HG02798 (cell line): Measurements from ENCODE around the gene LRFN2.

Experiments used
- ATAC-seq: cut with Tn5 transposase; IDR thresholded peaks from one replicate; pipeline ENCODE4 v1.9.1; 2021; ENCODE audit warnings: mild to moderate bottlenecking; ENCODE audit not compliant: unreplicated experiment, poor library complexity

LRFN2 gene

DNA sequence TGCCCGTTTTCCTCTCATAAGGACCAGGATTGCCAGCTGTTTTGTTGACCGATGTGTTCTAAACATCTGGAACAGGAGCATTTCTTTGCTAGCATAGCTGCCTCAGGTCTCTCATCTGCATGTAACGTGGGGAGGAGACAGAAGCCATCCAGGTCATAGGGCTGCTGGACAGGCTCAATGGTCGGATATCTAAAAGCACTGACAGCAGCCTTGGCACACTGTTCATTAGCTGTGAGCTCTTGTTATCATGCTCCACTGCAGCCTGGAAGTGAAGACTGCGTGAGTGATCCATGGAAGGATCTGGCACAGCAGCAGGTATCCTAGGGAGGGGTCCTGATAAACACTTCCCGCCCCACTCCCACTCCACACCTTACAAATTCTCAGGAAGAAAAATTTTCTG is 175.3 kb downstream of the LRFN2 start:
- ATAC-seq, result no peak

DNA sequence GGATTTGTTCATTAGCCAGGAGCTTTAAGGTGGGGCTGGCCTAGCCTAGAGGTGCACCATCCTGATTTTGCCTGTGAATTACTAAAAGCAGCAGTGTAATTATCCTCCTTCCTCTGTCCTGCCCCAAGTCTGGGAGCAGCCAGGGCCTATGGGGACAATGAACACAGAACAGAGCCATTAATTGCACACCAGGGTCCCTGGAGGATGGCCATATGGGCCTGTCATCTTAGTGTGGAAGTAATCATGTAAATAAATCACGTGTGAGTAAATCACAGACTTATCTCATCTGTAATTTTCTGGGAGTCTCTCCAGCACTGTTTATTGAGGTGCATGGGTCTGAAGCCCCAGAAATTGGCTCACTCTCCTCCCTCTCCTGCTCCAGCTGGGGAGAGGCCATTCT is 176.3 kb downstream of the LRFN2 start:
- ATAC-seq, result no peak

DNA sequence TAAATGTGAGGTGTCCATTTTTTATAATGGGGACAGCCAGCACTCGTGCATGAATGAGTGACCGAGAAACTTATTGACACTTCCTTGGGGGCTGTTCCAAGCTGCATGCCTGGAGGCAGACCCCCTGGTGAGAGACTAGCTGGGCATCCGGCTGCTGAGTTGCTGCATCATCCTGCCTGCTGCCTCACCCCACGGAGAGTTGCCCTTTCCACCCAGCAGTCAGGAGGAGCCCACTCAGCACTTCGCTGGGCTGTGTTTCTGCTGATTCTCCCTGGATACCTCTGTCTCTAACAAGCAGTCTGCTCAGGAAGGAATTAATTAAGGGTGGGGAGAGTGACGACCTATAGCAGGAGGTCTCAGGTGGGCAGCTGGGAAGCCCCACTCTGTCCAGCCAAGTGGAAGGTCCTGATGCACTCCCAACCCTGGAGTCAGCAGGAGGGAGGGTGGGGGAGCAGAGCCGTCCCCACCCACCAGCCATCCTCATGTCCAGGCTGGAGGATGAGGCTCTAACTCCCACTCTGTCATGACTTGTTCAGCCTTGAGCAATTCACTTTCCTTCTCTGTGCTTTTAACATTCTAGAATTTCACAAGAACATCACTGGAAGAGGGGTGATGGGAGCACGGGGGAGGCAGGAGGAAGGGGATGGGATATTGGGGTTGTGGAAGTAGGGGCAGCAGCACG is 177.3 kb downstream of the LRFN2 start:
- ATAC-seq, result no peak

DNA sequence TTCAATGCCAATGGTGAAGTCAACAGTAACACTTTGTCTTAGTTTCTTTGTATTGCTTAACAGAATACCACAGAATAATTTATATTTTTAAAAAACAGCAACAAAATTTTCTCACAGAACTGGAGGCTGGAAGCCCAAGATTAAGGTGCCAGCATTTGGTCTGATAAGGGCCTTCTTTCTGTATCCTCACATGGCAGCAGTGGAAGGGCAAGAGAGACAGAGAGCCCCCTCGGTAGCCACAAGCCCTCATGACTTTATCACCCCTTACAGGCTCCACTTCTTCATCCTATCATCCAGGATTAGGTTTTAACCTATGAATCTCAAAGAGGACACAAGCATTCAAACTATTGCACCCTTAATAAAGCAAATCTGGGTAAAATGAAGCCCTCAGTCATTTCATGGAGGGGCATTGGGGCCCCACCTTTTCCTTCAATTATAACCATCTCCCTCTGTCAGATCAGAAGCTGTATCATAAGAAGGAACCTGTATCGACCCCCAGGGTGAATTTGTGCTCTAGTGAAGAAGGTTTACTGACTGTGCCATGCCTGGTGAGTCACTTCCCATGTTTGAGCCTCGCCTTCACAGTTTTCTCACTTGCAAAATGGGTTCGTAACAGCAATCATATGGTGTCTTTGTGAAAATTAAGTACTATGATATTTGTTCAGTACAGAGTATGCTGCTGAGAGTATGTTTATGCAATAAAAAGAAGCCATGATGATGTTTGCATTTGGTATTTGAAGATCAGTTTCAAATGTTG is 178.2 kb downstream of the LRFN2 start:
- no peak for ATAC-seq

DNA sequence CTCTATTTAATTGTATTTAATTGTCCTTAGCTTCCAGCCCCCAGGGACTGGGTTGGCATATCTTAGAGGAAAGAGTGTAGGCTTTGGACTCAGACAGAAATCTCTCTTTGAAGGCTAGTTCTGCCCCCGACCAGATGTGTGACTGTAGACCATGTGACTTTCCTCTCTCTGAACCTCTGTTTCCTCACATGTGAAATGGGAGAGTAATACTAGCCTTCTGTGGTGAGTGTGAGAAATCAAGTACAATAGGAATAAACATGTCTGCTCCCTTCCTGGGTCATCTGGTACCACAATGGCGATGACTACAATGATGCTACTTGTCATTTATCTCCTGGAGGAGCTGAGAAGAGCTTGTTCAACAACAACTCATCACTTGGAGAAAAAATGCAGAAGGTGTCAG is 179.9 kb downstream of the LRFN2 start:
- ATAC-seq, result no peak

DNA sequence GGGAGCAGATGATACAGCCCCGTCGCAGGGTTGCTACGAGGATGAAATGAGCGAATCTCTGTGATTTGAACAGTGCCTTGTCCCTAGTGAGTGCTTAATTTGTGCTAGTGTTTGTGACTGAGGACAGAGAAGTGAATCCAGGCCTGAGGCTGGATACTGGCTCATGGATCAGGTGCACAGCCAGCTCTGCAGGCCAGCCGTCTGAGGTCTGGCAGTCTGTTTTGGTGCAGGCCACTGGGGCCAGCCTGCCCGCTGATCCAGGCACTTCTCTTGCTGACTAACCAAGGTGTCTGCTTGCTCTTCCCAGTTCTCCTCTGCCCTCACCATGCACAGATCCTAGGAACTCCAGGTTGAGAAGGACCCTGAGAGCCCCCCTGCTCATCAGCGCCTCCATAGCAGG is 181.0 kb downstream of the LRFN2 start:
- no peak for ATAC-seq

DNA sequence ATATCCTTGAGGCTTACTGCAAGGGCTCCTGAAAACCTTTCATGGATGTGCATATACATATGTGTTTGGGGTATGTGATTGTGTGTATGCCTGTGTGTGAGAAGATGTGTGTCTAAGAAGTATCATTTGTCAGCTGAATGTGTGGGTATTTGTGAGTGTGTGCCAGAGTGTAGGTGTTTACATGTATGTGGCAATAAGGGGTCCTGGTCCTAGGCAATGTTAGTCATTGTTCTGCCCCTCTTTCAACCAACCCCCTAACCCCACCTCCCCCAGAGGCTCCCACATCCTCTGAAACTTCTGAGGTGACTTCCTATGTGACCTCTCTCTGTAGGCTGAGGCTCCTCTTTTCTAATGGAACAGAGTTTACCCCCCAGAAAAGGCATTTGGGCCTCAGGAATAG is 186.4 kb downstream of the LRFN2 start:
- ATAC-seq, result no peak

DNA sequence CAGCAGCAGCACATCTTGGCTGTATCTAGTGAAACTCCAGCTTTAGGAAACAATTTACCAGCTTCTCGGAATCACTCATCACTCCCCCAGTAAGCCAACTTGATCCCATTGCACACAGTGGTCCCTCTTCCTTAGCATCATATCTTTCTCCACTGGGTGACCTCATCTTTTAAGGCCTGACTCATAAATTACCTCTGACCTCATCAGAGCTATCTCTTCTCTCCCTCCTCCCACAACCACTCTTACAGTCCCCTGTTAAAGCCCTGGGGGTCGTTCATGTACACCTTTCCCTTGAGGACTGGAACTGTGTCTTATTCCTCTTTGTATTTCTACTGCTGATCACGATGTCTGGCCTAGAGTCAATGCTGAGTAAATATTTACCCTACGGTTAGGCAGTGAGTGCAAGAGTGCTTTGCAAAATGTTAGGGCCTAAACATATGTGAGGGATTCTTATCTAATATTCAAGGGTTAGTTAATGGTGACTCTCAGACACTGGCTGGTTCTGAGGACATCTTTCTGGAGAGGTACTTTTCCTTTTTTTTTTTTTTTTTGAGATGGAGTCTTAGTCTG is 187.2 kb downstream of the LRFN2 start:
- ATAC-seq, result no peak

DNA sequence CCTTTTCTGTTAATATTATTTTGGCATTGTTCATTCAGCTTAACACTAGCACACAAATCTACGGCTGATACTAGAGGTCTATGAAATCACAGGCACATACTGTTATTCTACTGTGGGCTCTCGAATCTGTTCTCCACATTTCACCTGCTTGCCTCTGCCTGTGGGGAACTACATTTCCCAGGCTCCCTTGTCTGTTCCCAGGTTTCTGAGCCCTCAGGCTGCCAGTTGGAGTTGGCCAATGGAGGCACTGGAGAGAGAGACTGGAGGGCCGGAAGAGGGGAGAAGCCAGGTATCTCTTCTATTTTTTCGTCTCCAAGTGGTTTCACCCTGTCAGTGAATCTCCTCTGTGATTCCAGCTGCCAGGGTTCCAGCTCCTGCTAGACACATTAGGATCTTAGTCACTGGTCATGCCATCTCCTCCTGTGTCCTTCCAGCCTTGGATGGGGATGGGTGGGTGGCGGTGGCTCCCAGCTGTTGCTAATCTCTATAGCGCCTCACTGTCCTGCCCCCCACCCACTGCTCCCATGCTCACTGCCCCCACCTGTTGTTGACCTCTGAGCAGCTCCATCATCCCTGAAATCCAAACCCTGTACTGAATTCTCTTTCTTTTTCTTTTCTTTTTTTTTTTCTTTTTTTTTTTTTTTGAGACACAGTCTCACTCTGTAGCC is 188.2 kb downstream of the LRFN2 start:
- no peak for ATAC-seq

DNA sequence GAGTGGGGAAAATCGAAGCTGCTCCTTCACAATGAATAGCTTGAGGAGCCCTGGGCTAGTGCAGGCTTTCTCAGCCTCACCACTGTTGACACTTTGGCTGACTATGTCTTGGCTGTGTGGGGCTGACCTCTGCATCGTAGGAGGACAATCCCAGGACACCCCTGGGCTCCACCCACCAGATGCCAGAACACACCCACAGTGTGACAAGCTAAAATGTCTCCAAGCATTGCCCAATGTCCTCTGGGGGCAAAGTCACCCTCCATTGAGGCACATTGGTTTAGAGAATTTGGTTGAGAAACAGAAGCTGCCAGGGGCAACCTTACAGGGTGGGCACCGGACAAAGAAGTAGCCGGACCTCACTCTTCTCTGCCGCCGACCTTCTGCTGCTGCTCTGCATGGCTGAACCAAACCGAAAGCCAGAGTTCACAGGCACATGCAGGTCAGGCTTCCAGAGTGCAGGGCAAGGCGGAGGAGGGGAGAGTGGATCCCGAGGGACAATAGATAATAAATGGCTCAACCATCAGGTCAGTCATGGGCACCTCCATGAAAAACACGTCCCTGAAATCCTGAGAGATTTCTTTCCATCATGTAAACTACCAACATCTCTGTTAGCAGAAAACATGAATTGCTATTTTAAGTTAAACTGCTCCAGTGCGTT is 189.0 kb downstream of the LRFN2 start:
- ATAC-seq, result no peak

DNA sequence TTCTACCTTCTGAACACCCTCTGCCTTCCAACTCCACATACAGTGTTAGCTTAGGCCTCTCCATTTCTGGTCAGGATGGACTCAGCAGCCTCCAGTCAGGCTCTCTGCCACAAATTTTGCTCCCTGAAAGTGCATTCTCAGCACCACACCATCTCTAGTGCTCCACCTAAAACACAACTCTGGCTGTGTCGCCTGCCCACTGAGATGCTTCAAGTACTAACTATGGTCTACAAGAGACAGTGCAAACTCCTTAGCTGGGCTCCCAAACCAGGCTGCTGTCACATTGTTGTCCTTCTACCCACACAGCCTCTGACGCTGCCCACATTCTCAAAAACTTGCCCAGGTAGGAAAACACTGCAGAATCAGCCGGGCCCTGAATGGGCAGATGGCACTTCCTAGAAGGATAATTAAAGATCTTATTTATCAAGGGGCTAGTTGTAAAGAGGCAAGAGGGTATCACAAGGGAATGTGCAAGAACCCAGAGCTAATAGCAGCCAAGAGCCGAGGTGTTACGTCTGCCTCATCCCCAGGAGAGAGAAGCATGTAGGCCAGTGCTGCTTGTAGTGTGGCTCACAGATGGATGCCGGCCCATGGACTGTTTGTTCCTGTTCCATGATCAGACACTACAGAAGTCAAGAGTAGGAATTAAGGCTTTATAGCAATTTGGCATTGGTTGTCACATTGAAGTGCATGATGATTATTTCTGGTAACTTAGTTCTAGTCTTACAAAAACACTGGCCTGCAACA is 189.7 kb downstream of the LRFN2 start:
- no peak for ATAC-seq

DNA sequence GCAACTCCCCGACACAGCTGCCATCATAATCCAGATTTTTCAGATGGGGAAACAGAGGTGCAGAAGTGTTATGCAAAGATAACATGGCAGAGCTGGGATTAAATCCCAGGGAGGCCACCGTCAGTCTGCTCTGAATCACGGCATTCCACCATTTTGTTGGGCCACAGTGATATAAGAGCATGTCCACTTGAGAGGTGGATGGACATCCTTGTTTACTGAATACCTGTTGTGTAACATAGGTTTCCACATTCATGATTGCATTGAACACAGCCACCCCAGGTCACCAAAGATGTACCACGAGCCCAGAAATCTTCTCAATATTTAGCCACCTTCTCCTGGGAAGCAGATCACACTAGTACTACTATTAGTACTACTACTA is 191.5 kb downstream of the LRFN2 start:
- ATAC-seq, result no peak

DNA sequence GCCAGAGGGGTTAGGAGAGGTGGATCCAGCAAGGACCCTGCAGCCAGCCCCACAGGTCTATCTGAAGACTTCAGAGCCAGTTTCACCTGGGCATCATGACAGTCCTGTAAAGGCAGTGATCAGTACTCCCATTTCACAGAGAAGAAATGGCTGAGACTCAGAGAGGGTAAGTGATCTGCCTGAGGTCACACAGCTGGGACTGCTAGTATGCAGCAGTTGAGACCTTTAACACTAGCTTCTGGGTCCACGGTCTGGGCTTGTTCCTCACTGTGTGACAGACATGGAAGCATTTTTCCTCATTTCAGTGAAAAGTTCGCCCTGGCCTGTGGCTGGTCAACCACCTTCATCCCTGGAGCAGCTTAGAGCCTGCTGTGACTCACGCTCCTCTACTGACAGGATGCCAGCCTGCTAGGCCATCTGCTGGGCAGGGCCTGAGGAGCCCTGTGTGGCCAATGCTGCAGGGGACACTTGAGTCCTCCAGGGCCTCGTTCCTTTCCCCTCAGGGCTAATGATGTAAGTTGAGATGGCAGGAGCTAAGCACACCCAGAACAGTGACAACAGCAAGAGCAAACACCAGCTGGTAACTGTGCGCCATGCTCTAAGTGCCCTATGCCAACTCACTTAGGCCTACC is 192.0 kb downstream of the LRFN2 start:
- no peak for ATAC-seq

DNA sequence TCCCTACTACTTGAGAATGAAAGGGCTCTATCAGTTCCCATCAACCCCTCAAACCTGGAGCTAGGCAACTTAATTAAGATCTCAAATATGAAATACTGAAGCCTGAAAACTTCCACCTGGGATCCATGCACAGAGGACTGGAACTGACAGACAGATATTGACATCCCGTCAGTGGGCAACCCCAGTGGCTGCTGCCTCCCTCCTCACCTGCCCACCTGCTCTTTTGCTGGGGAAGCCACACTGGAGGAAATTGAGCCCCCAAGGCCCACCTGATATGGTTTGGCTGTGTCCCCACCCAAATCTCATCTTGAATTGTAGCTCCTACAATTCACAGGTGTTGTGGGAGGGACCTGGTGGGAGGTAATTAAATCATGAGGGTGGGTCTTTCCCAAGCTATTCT is 192.8 kb downstream of the LRFN2 start:
- no peak for ATAC-seq

DNA sequence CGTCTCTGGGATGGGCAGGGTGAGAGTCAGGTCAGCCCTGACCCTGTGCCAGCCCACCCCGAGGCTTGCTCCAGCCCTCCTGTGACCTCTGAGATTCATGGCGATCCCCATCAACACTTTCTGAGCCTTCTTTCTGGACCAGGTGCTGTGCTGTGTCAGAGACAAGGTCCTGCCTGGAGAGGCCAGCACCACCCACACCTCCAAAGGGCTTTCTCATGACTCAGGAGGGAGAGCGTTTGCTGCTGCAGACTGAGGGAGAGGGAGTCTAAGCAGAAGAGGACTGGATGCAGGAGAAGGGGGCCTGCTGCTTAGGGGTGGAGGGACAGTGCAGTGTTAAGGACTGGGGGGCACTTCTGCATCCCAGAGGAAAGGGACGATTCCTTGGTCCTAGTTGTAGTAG is 193.5 kb downstream of the LRFN2 start:
- ATAC-seq, result no peak

DNA sequence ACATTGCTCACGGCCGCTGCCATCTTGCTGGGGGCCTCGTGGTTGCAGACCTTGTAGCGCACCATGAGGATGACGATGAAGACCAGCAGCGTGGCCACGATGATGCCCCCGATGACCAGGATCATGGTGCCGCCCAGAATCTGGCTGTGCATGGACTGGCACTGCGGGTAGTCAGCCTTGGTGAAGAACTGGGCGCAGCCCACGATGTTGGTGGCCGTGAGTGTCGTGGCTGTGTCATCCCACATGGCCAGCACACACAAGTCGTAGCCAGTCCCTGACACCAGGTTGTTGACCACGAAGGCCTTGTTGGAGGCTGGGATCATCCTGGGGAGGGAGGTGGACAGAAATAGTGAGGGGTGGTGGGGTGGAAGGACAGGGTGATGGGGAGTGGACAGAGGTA is 194.6 kb downstream of the LRFN2 start:
- ATAC-seq, result no peak

DNA sequence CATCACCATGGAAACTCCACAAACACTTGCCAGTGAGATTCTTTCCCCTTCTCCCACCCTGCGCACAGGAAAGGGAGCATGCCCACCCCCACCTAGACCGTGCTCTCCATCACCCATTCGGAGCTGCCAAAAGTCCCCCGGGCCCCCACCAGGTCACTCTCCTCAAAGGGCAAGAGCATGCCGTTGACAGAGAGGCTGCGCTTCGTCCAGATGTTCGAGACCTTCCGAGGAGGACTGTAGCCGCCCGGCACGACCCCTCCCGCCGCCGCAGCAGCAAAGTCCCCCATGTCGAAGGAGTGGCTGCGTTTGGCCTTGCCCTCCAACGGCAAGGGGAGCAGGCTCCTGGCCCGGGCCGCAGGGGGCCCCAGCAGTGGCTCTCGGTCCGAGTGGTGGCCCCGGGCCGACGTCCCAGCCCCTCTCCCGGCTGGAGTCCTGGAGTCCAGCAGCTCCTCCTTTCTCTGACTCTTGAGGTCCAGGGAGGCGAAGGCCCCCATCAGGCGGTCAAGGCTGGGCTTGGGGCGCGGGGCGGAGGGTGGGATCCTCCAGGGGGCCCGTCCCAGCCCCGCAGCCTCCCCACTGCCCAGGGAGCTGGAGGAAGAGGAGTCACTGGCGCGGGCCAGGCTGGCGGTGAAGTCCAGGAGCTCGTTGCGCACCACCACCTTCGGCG is 195.2 kb downstream of the LRFN2 start:
- ATAC-seq, result no peak

DNA sequence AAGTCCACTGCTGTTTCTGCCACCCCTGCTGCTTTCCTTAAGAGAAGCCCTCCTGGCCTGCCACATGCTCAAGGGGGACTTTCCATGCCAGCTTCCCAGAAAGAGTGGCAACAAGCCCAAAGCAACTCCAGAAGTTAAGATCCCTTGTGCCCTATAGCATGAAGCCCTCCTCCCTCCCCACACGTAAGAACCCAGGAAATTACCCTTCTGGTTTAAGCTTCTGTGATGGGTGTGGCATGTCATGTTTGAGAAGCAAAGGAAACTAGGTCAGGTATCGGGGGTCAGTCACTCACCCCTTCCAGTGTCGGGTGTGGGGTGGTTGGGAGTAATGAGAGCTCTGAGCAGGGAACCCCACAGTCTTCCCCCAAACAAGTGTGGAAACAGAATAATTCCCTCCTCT is 196.1 kb downstream of the LRFN2 start:
- ATAC-seq, result no peak

DNA sequence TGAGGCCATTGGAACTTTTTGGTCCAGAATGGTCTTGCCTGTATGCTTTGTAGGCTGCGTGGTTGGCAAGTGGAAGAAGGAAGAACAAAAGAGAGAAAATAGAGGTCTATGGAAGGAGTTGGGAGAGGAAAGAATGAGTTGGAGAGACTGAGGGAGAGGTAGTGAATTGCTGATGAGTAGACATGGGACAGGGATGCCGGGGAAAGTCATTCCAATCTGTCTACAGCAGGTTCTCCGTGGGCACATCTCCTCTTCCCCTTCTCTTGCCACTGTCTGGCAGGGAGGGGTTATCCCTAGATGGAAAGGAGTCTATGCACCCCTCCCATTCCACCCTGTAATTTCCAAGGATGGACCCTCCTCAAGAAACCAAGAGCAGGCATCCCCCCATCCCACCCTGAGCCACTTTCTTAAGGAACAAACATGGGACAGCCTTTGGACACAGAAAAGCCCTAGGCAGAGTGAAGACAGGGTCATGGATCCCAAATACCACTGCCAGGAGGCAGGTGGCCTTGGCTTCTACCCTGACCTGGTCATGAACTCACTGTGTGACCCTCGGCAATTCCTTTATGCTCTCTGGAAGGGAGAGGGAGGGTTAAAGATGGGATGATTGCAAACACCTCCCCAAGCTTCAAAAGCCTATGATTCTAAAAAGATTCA is 196.9 kb downstream of the LRFN2 start:
- no peak for ATAC-seq
